CD14-positive monocyte (primary cell): Measurements from ENCODE around the gene MX2. TPM values are rescaled to one million over a fixed set of nuclear protein-coding genes. Genes with fewer than 3 reads are reported as not detected.

Experiments used
- DNase-seq, 3 donors: peaks; one replicate each; pipeline ENCODE4 v3.0.0-alpha.2; 2011 to 2022
- H2AFZ ChIP-seq: 2 replicates; pipeline ENCODE4 v1.6.0; 2012; ENCODE audit warnings: mild to moderate bottlenecking, low read depth, low read length, inconsistent platforms; ENCODE audit not compliant: insufficient read depth, poor library complexity, severe bottlenecking
- H3K27ac ChIP-seq, 2 donors: 1 replicate in 1 of 2; 2 replicates in 1 of 2; pipeline ENCODE4 v1.5.1; 2012 to 2013; ENCODE audit warnings: low read length in 2 of 2, control low read depth in 1 of 2, inconsistent platforms in 1 of 2, low read depth in 1 of 2, mild to moderate bottlenecking in 1 of 2
- H3K27me3 ChIP-seq, 2 donors: one replicate each; pipeline versions ENCODE4 v1.6.0 to v1.6.1; 2011 to 2013; ENCODE audit warnings: low read length in 2 of 2; ENCODE audit not compliant: control insufficient read depth in 2 of 2, insufficient read depth in 2 of 2
- H3K36me3 ChIP-seq, 2 donors: replicated peaks in 1 of 2; 1 replicate in 1 of 2; 2 replicates in 1 of 2; pipeline versions ENCODE4 v1.5.1 to v1.6.1; 2012 to 2013; ENCODE audit warnings: low read length in 2 of 2, control low read depth in 1 of 2, inconsistent platforms in 1 of 2, mild to moderate bottlenecking in 1 of 2; ENCODE audit not compliant: insufficient read depth in 2 of 2, control insufficient read depth in 1 of 2
- H3K4me1 ChIP-seq, 2 donors: 1 replicate in 1 of 2; 2 replicates in 1 of 2; pipeline versions ENCODE4 v1.5.1 to v1.6.1; 2012 to 2013; ENCODE audit warnings: low read length in 2 of 2, control low read depth in 1 of 2, inconsistent platforms in 1 of 2, mild to moderate bottlenecking in 1 of 2, moderate library complexity in 1 of 2; ENCODE audit not compliant: insufficient read depth in 2 of 2, control insufficient read depth in 1 of 2
- H3K4me2 ChIP-seq: replicated peaks from 2 replicates; pipeline ENCODE3; 2012; ENCODE audit warnings: low read length, moderate library complexity, mild to moderate bottlenecking; ENCODE audit not compliant: poor library complexity, severe bottlenecking; ENCODE audit errors: extremely low read depth
- H3K4me3 ChIP-seq, 3 experiments: fragments of 200-600 bp in 1 of 3; sonication (generic) in 1 of 3; replicated peaks in 1 of 3; 1 replicate in 2 of 3; 2 replicates in 1 of 3; pipeline ENCODE4 v1.5.1; 2011 to 2013; ENCODE audit warnings: low read length in 3 of 3, mild to moderate bottlenecking in 3 of 3, control low read depth in 2 of 3, low read depth in 2 of 3, inconsistent platforms in 1 of 3, moderate library complexity in 1 of 3
- H3K79me2 ChIP-seq: 2 replicates; pipeline ENCODE4 v1.6.0; 2012; ENCODE audit warnings: mild to moderate bottlenecking, control low read depth, inconsistent platforms, low read length, moderate library complexity; ENCODE audit not compliant: insufficient read depth
- H3K9ac ChIP-seq: 2 replicates; pipeline ENCODE4 v1.6.0; 2017; ENCODE audit warnings: low read length, mild to moderate bottlenecking; ENCODE audit not compliant: insufficient read depth, poor library complexity, severe bottlenecking
- H3K9me3 ChIP-seq, 2 donors: replicated peaks in 1 of 2; 1 replicate in 1 of 2; 2 replicates in 1 of 2; pipeline versions ENCODE4 v1.5.1 to v1.6.1; 2012 to 2013; ENCODE audit warnings: low read length in 2 of 2, control low read depth in 1 of 2; ENCODE audit not compliant: control insufficient read depth in 1 of 2, insufficient read depth in 1 of 2
- H4K20me1 ChIP-seq: 2 replicates; pipeline ENCODE4 v1.6.0; 2012; ENCODE audit warnings: mild to moderate bottlenecking, low read length, control low read depth, moderate library complexity; ENCODE audit not compliant: insufficient read depth
- H3K27ac Mint-ChIP-seq, 7 donors: one replicate each; pipeline ENCODE4 v1.8.0; 2020; ENCODE audit warnings: mild to moderate bottlenecking in 7 of 7, mixed read lengths in 7 of 7, moderate library complexity in 6 of 7, inconsistent platforms in 2 of 7
- H3K27me3 Mint-ChIP-seq, 3 donors: one replicate each; pipeline ENCODE4 v1.8.0; 2021 to 2022; ENCODE audit warnings: low read depth in 3 of 3, mild to moderate bottlenecking in 3 of 3, mixed read lengths in 3 of 3, moderate library complexity in 3 of 3, inconsistent platforms in 1 of 3
- H3K36me3 Mint-ChIP-seq, 2 donors: one replicate each; pipeline ENCODE4 v1.8.0; 2020; ENCODE audit warnings: mixed read lengths in 2 of 2, inconsistent platforms in 1 of 2, mild to moderate bottlenecking in 1 of 2
- H3K4me1 Mint-ChIP-seq: one replicate; pipeline ENCODE4 v1.8.0; 2020; ENCODE audit warnings: mild to moderate bottlenecking, mixed read lengths
- H3K4me3 Mint-ChIP-seq, 2 donors: one replicate each; pipeline ENCODE4 v1.8.0; 2020; ENCODE audit warnings: mild to moderate bottlenecking in 2 of 2, mixed read lengths in 2 of 2, moderate library complexity in 1 of 2
- H3K9me3 Mint-ChIP-seq, 7 donors: one replicate each; pipeline ENCODE4 v1.8.0; 2020 to 2022; ENCODE audit warnings: mixed read lengths in 7 of 7, mild to moderate bottlenecking in 6 of 7, moderate library complexity in 6 of 7, inconsistent platforms in 2 of 7
- WGBS: methylation state at CpG from one replicate; pipeline ENCODE4 v1.1.5; 2013; ENCODE audit warnings: missing lambda C conversion rate; ENCODE audit not compliant: insufficient coverage; 5-methylcytosine and 5-hydroxymethylcytosine counted together
- intact Hi-C, 2 donors: fragments of 100-400 bp; cut with micrococcal nuclease; formaldehyde crosslinking; loops; one replicate each; pipeline versions ENCODE4 v1.15.0 to v1.15.1; 2023
- polyA plus RNA-seq, 3 donors: library from polyadenylated mRNA; depleted of rRNA in 1 of 3; unstranded in 2 of 3; stranded (reverse) in 1 of 3; fragments of 300-500 nt in 2 of 3; fragments of >200 nt in 1 of 3; fragmentation: Illumina TruSeq in 2 of 3; gene quantifications; 1 replicate in 2 of 3; 2 replicates in 1 of 3; pipeline ENCODE4 v1.2.3, GENCODE V29; 2012 to 2021
- TF ChIP-seq, protein P1 (sequence below): fragments of 200-600 bp; IDR thresholded peaks from one replicate; pipeline ENCODE4 v1.8.0; 2022; ENCODE audit warnings: antibody characterized with exemption, mild to moderate bottlenecking

Gene MX2
- polyA plus RNA-seq, 3 donors = 43.1 to 79.4 (median 50.3) TPM

DNA sequence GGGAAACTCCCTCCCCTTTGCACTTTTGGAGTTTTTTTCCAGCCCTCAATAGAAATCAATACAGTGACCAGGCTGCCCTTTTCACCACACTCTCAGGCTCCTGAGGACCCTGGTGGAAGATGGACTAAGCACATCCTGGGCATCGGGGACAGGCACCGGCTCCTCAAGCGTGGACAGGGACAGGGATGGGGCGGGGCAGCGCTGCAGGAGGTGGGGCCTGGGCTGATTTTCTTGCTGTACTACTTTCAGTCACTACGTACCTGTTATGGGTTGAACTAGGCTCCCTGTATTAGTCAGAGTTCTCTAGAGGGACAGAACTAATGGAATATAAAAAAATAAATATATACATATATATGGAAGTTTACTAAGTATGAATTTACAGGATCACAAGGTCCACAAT is 2.5 kb downstream of the MX2 start:
- H3K36me3 Mint-ChIP-seq = peaks cover 40 to 49% of the 10 kb centered on the region in 2 donors
- H3K9me3 Mint-ChIP-seq = peaks cover 0 to 1% (median 0%) of the 10 kb centered on the region in 7 donors
- peaks cover 22% of the 10 kb centered on the region for H4K20me1 ChIP-seq
- peak overlapping the region in 1 of 2 donors; percentile 100 for H3K4me3 Mint-ChIP-seq
- peaks cover 6 to 39% of the 10 kb centered on the region in 2 donors for H3K36me3 ChIP-seq
- H3K27me3 Mint-ChIP-seq = peaks cover 0 to 9% (median 1%) of the 10 kb centered on the region in 3 donors
- no peaks in the 10 kb centered on the region for H3K27me3 ChIP-seq
- intact Hi-C loops = loop anchor here in 1 of 2 donors (5.0 kb wide), 2 partner anchors 33 to 63 kb away; partner anchors contain the start of gene MX1
- peak overlapping the region in 1 of 3 experiments; percentile 83 for H3K4me3 ChIP-seq
- 100% methylated on average over 3 of the region's 6 CpGs for WGBS
- peaks cover 71 to 79% of the 10 kb centered on the region in 2 donors for H3K4me1 ChIP-seq
- DNase-seq = no peak
- TF ChIP-seq, protein P1, sequence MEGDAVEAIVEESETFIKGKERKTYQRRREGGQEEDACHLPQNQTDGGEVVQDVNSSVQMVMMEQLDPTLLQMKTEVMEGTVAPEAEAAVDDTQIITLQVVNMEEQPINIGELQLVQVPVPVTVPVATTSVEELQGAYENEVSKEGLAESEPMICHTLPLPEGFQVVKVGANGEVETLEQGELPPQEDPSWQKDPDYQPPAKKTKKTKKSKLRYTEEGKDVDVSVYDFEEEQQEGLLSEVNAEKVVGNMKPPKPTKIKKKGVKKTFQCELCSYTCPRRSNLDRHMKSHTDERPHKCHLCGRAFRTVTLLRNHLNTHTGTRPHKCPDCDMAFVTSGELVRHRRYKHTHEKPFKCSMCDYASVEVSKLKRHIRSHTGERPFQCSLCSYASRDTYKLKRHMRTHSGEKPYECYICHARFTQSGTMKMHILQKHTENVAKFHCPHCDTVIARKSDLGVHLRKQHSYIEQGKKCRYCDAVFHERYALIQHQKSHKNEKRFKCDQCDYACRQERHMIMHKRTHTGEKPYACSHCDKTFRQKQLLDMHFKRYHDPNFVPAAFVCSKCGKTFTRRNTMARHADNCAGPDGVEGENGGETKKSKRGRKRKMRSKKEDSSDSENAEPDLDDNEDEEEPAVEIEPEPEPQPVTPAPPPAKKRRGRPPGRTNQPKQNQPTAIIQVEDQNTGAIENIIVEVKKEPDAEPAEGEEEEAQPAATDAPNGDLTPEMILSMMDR = no peak
- H3K9me3 ChIP-seq = no peaks in the 10 kb centered on the region
- H3K4me1 Mint-ChIP-seq = peaks cover 83% of the 10 kb centered on the region
- H3K9ac ChIP-seq = no peak overlapping the region
- peak overlapping the region; percentile 77 for H3K4me2 ChIP-seq
- H3K79me2 ChIP-seq = peaks cover 59% of the 10 kb centered on the region
- peak overlapping the region in 1 of 2 donors; percentile 99 for H3K27ac ChIP-seq
- H2AFZ ChIP-seq = no peak overlapping the region
- peak overlapping the region in 5 of 7 donors; percentile 100 for H3K27ac Mint-ChIP-seq

DNA sequence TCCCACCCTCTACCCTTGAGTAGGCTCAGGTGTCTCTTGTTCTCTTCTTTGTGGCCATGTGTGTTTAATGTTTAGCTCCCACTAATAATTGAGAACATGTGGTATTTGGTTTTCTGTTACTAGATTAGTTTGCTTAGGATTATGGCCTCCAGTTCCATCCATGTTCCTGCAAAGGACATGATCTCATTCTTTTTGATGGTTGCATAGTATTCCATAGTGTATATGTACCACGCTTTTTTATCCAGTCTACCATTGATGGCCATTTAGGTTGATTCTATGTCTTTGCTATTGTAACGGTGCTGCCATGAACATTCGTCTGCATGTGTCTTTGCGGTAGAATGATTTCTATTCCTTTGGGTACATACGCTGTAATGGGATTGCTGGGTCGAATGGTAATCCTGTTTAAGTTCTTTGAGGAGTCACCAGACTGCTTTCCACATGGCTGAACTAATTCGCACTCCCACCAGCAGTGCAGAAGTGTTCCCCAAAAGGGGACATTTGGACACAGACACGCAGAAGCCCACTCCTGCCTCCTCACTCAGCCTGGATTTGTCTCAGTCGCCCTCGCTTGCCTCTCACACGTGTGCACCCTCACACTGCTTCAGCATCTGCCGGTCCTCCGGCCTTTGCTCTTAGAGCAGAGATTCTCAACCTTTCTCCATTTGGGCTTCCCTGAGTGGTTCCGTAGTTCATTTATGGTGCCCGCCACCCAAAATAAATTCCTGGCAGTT is 3.7 kb downstream of the MX2 start:
- Histone ChIP-seq H3K4me2 (peak overlapping the region; percentile 47), H3K27ac (peak overlapping the region; percentile 72 to 89), H3K4me3 (peak overlapping the region in 1 of 3 experiments; percentile 44), H4K20me1 (peaks cover 27% of the 10 kb centered on the region), H2AFZ (no peak overlapping the region), H3K4me1 (peaks cover 80 to 88% of the 10 kb centered on the region in 2 donors), H3K9ac (no peak overlapping the region), H3K9me3 (no peaks in the 10 kb centered on the region), H3K36me3 (peaks cover 6 to 39% of the 10 kb centered on the region in 2 donors), H3K27me3 (no peaks in the 10 kb centered on the region), H3K79me2 (peaks cover 68% of the 10 kb centered on the region)
- H3K27me3 Mint-ChIP-seq = peaks cover 0 to 9% (median 1%) of the 10 kb centered on the region in 3 donors
- intact Hi-C loops = no loop called here
- no peak overlapping the region for H3K4me3 Mint-ChIP-seq
- WGBS = 96% methylated on average over 11 of the region's 15 CpGs
- DNase-seq = no peak
- peaks cover 94% of the 10 kb centered on the region for H3K4me1 Mint-ChIP-seq
- TF ChIP-seq, protein P1 = no peak
- H3K9me3 Mint-ChIP-seq = peaks cover 0 to 1% (median 0%) of the 10 kb centered on the region in 7 donors
- H3K36me3 Mint-ChIP-seq = peaks cover 46 to 56% of the 10 kb centered on the region in 2 donors
- peak overlapping the region; percentile 93 to 100 (median 97) for H3K27ac Mint-ChIP-seq
